NB4 (cell line): ENCODE results near the gene HDAC11.

Experiments
- CTCF ChIP-seq: IDR thresholded peaks from one replicate; pipeline ENCODE4 v1.5.1; 2012; ENCODE audit warnings: low read depth, low read length
- POLR2A ChIP-seq: IDR thresholded peaks from 2 replicates; pipeline ENCODE4 v1.6.1; 2011; ENCODE audit warnings: mild to moderate bottlenecking; ENCODE audit not compliant: insufficient read length; ENCODE audit errors: extremely low read depth

DNA sequence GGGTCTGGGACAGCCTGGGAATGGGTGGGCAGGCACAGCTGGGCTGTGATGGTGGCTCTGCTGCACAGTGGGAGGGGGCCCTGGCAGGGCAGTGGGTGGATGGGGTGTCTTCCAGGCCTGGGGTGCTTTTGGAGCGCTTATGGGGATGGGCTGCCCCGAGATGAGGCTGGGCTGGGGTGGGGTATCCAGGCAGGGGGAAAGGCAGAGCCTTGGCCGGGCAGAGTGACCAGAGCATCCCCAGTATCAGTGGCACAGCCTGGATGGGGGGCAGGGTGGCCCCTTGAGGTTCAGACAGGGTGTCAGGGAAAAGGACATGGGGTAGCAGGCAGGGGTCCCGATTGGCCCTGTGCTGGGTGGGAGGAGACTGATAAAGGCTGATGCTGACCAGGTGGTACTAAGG, 26.6 kb downstream of the HDAC11 start:
- TF ChIP-seq CTCF (no peak), POLR2A (no peak)
